BLaER1 treated with 17β-estradiol and CSF1 and Interleukin-3, amounts not matched to agents 10 nM and 100 nM (cell line): ENCODE results near the gene ZNF683.
A peak's percentile ranks its signal among the peaks of the same experiment; 100 is the strongest.
"Not testable (repeated sequence)": the region's sequence is repeated elsewhere in the genome, so short reads cannot be mapped to it uniquely, and the experiment has no call there.

Experiments
- H3K27ac ChIP-seq, 11 experiments: shearing (Covaris generic); formaldehyde crosslinking; 2 replicates each; pipeline ENCODE4 v1.8.1; 2022
- H3K27me3 ChIP-seq, 11 experiments: shearing (Covaris generic); formaldehyde crosslinking; 2 replicates each; pipeline ENCODE4 v1.8.1; 2022
- H3K36me3 ChIP-seq, 11 experiments: shearing (Covaris generic); formaldehyde crosslinking; 2 replicates each; pipeline ENCODE4 v1.8.1; 2022
- H3K4me1 ChIP-seq, 10 experiments: shearing (Covaris generic); formaldehyde crosslinking; 2 replicates each; pipeline ENCODE4 v1.8.1; 2022
- H3K4me2 ChIP-seq, 11 experiments: shearing (Covaris generic); formaldehyde crosslinking; 2 replicates each; pipeline ENCODE4 v1.8.1; 2022
- H3K4me3 ChIP-seq, 10 experiments: shearing (Covaris generic); formaldehyde crosslinking; 2 replicates each; pipeline ENCODE4 v1.8.1; 2022
- H3K9ac ChIP-seq, 11 experiments: shearing (Covaris generic); formaldehyde crosslinking; 2 replicates each; pipeline ENCODE4 v1.8.1; 2022
- H3K9me3 ChIP-seq, 11 experiments: shearing (Covaris generic); formaldehyde crosslinking; replicated peaks in 1 of 11; 2 replicates each; pipeline ENCODE4 v1.8.1; 2022
- H4K20me1 ChIP-seq, 11 experiments: shearing (Covaris generic); formaldehyde crosslinking; 2 replicates each; pipeline ENCODE4 v1.8.1; 2022
- Cebpa-rat ChIP-seq, 11 experiments: shearing (Covaris generic); IDR thresholded peaks; 2 replicates each; pipeline ENCODE4 v1.8.1; 2022

ZNF683 gene

DNA sequence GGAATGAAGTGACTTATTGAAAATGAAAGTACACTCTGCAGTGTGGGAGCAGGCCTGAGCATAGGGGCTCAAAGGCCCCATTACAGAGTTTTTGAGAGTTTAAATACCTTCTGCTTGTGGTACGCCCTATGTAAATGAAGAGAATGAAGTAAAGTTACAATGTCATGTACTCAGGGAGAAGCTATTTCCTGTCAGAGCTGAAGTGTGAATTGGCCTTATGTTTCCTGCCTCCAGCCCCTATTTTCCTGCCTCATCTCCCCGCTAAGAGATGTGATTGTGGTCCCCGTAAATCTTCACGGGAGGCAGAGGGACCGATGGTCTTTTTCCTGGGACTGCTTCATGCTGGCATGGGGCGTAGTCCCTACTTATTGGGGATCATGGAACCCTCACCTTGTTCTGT lies 2.5 kb upstream of the ZNF683 start:
- Histone ChIP-seq H3K9me3 (peaks cover 0 to 8% (median 0%) of the 10 kb centered on the region in 11 experiments; a peak in 5 of 22 replicates), H3K4me3 (no peak overlapping the region), H3K9ac (peak overlapping the region in 2 of 11 experiments; percentile 1 to 10; a peak in 1 of 22 replicates), H3K27ac (peak overlapping the region in 5 of 11 experiments; percentile 7 to 47 (median 39); a peak in 7 of 22 replicates), H3K4me1 (peaks cover 39 to 100% (median 73%) of the 10 kb centered on the region in 10 experiments), H3K27me3 (no peaks in the 10 kb centered on the region), H3K36me3 (no peaks in the 10 kb centered on the region), H3K4me2 (peak overlapping the region; percentile 12 to 82 (median 47); a peak in 19 of 22 replicates), H4K20me1 (no peaks in the 10 kb centered on the region)
- no peak for TF ChIP-seq Cebpa-rat (IDR thresholded peaks at IDR 0.05)

DNA sequence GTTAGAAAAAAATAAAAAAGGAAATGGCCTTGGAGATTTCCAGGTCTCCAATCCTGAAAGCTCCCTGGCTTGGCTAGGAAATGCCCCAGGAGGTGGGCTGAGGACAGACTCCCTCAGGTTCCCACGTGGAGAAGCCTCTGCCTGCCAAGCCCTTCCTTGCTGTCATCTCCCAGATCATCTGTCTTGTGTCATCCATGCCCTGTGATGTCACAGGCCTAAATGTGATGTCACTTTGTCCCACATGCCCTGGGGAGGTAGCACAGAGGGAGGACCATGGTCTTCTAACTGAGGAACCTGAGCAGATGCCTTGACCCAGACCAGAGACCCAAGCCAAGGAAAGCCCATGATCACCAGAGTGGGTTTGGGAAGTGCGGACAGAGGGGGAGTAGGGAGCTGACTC lies 1.8 kb upstream of the ZNF683 start:
- not testable (repeated sequence) for H3K36me3 ChIP-seq, H3K4me3 ChIP-seq, H4K20me1 ChIP-seq, H3K27me3 ChIP-seq, H3K9me3 ChIP-seq, H3K9ac ChIP-seq
- Histone ChIP-seq H3K4me2 (peak overlapping the region in 10 of 11 experiments; percentile 12 to 82 (median 54); a peak in 16 of 22 replicates), H3K27ac (peak overlapping the region in 6 of 11 experiments; percentile 14 to 48 (median 24); a peak in 7 of 22 replicates), H3K4me1 (peaks cover 41 to 98% (median 77%) of the 10 kb centered on the region in 10 experiments)

DNA sequence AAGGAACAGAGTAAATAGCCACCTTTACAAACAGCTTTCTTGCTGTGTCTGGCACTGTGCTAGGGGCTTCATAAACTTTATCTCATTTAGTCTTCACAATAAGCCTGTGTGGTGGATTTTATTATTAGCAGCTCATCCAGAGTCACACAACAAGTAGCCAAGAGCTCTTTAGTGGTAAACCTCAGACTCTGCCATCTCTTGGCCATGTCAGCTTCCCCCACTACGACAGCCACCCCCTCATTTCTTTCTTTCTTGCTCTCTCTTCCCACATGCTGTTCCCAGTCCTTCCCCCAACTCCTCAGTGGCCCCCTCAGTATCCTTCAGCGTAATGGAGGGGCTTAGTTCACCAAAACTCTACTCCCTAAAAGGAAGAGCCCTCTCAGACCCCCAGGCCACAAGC lies 1.2 kb upstream of the ZNF683 start:
- H4K20me1 ChIP-seq, result no peaks in the 10 kb centered on the region
- no peak for TF ChIP-seq Cebpa-rat (IDR thresholded peaks at IDR 0.05)
- H3K27ac ChIP-seq, result peak overlapping the region in 6 of 11 experiments; percentile 14 to 48 (median 20); a peak in 9 of 22 replicates
- no peaks in the 10 kb centered on the region for H3K36me3 ChIP-seq
- peaks cover 41 to 92% (median 73%) of the 10 kb centered on the region in 10 experiments for H3K4me1 ChIP-seq
- H3K9me3 ChIP-seq, result peaks cover 0 to 8% (median 0%) of the 10 kb centered on the region in 11 experiments; a peak in 5 of 22 replicates
- H3K27me3 ChIP-seq, result no peaks in the 10 kb centered on the region
- peak overlapping the region in 10 of 11 experiments; percentile 36 to 82 (median 54); a peak in 19 of 22 replicates for H3K4me2 ChIP-seq
- H3K9ac ChIP-seq, result no peak overlapping the region
- no peak overlapping the region for H3K4me3 ChIP-seq

DNA sequence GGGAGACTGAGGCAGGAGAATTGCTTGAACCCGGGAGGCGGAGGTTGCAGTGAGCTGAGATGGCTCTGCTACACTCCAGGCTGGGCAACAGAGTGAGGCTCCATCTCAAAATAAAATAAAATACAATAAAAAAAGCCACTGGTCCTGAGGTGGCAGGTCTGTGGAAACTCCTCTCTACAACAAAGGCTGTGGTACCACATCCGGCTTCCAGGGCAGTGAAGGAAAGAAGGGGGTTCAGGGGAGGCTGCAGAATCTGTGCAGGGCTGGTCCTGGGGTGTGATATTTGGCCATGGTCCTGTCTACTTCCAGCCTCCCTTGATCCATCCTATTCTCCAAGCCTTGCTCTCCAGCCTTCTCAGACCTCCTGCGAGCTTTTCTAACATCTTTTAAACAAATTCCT lies 731 bp upstream of the ZNF683 start:
- H3K4me2 ChIP-seq, result peak overlapping the region; percentile 20 to 82 (median 47); a peak in 21 of 22 replicates
- no peaks in the 10 kb centered on the region for H3K27me3 ChIP-seq
- H3K36me3 ChIP-seq, result no peaks in the 10 kb centered on the region
- H3K27ac ChIP-seq, result peak overlapping the region in 4 of 11 experiments; percentile 14 to 48 (median 24); a peak in 6 of 22 replicates
- H3K4me3 ChIP-seq, result no peak overlapping the region
- H3K4me1 ChIP-seq, result peaks cover 36 to 87% (median 68%) of the 10 kb centered on the region in 10 experiments
- H4K20me1 ChIP-seq, result no peaks in the 10 kb centered on the region
- H3K9me3 ChIP-seq, result peaks cover 0 to 8% (median 0%) of the 10 kb centered on the region in 11 experiments; a peak in 5 of 22 replicates
- no peak for TF ChIP-seq Cebpa-rat (IDR thresholded peaks at IDR 0.05)
- no peak overlapping the region for H3K9ac ChIP-seq

DNA sequence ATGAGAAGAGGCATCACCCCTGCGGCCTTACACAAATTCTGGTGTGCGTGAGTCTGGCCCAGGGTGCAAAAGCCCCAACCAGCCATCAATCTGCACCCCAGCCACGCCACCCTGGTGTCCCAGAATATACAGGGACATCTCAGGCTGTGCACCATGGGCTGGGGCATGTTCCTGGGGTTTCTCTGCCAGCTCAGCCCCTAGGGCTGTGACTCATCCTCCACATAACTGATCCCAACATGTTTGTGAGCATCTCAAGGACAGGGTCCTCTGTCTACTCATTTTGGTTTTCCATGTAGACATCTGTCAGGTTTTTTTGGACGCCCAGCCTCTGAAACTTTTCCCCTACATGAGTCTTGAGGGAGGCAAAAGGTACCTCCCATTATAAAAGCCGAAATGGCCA lies 511 bp downstream of the ZNF683 start:
- H3K36me3 ChIP-seq, result no peaks in the 10 kb centered on the region
- H3K4me1 ChIP-seq, result peaks cover 26 to 75% (median 55%) of the 10 kb centered on the region in 10 experiments
- no peaks in the 10 kb centered on the region for H4K20me1 ChIP-seq
- H3K4me2 ChIP-seq, result peak overlapping the region in 7 of 11 experiments; percentile 36 to 82 (median 62); a peak in 13 of 22 replicates
- H3K9me3 ChIP-seq, result peaks cover 0 to 8% (median 0%) of the 10 kb centered on the region in 11 experiments; a peak in 5 of 22 replicates
- H3K9ac ChIP-seq, result peak overlapping the region in 1 of 11 experiments; percentile 15; a peak in 2 of 22 replicates
- no peaks in the 10 kb centered on the region for H3K27me3 ChIP-seq
- TF ChIP-seq Cebpa-rat (IDR thresholded peaks at IDR 0.05), result no peak
- no peak overlapping the region for H3K4me3 ChIP-seq
- H3K27ac ChIP-seq, result no peak overlapping the region

DNA sequence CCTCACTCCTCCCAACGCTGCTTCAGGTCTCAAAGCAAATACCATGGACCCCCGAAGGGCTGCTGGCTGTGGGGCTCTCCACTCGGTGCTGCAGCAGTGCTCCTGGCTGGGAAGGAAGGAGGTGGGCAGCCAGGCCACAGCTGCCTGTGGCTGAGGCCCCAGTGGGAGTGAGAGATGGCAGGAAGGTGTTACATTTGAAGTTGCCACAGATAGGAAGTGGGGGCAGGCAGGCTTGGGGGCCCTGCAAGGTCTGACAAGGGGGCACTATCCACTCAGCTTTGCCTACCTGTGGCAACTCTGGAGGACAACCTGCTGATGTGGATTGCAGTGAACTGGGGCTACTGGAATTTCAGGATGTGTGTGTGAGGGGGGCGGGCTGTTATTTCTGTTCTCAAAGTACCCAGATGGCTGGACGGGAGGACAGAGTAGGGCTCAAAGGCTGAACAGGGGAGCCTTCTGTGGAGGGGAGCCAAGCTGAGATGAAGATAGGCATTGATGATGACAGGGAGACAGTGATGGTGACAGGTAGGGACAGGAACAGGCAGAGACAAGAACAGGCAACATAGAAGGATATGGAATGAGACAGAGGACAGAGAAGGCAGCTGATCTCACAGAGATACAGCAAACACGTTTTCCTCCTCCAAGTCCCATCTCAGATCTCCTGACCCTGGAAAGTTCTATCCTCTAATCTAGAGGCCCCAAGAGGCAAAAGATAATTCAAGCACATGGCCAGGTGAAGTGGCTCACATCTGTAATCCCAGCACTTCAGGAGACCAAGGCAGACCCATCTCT lies 1.8 kb downstream of the ZNF683 start:
- Histone ChIP-seq H3K36me3 (no peaks in the 10 kb centered on the region), H3K9me3 (peaks cover 0 to 8% (median 0%) of the 10 kb centered on the region in 11 experiments; a peak in 5 of 22 replicates), H4K20me1 (no peaks in the 10 kb centered on the region), H3K27me3 (no peaks in the 10 kb centered on the region), H3K4me2 (peak overlapping the region; percentile 35 to 85 (median 77); a peak in 21 of 22 replicates), H3K27ac (peak overlapping the region in 7 of 11 experiments; percentile 13 to 63 (median 36); a peak in 11 of 22 replicates), H3K9ac (peak overlapping the region in 8 of 11 experiments; percentile 16 to 60 (median 40); a peak in 11 of 22 replicates), H3K4me1 (peaks cover 26 to 62% (median 53%) of the 10 kb centered on the region in 10 experiments), H3K4me3 (no peak overlapping the region)
- no peak; a peak in 1 of 22 replicates for TF ChIP-seq Cebpa-rat (IDR thresholded peaks at IDR 0.05)

DNA sequence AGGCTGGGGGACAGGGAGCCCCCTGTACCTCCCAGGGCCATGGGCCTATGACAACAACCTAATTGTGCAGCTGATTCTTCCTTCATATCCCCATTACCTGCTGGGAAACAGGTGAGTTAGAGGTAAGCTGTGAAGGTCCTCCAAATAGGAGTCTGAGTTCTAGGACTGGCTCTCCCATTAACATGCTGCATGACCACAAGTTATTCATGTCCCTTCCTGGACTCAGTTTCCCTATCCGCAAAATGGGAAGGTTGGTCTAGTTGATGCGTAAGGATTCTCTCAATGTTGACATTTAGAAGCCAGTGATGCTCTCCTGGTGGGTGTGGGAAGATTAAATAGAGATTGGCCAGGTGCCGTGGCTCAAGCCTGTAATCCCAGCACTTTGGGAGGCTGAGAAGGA lies 4.1 kb downstream of the ZNF683 start:
- no peaks in the 10 kb centered on the region for H4K20me1 ChIP-seq
- H3K27me3 ChIP-seq, result no peaks in the 10 kb centered on the region; a peak in 1 of 22 replicates
- no peak overlapping the region for H3K27ac ChIP-seq
- H3K9ac ChIP-seq, result no peak overlapping the region
- no peak overlapping the region for H3K4me2 ChIP-seq
- H3K4me1 ChIP-seq, result peaks cover 22 to 45% (median 32%) of the 10 kb centered on the region in 10 experiments
- no peak for TF ChIP-seq Cebpa-rat (IDR thresholded peaks at IDR 0.05)
- peaks cover 0 to 8% (median 0%) of the 10 kb centered on the region in 11 experiments; a peak in 5 of 22 replicates for H3K9me3 ChIP-seq
- H3K4me3 ChIP-seq, result no peak overlapping the region
- H3K36me3 ChIP-seq, result no peaks in the 10 kb centered on the region

DNA sequence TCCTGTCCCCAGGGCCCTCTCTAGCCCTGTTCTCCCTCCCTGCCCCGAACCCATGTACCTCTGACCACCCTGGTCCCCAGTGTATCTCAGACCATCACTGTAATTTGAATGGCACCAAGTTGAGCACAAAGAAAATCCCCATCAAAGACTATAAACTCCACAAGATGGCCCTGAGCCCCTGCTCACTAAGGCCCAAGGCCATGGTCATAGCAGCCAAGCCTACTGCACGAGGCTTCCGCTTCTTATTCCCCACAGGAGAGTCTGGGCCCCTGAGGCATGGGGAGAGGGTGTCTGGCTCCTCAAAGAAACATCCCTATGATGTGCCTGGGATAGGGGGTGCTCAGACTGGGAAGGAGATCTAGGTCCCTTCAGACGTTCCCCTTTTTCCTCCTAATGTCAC lies 4.5 kb downstream of the ZNF683 start:
- TF ChIP-seq Cebpa-rat (IDR thresholded peaks at IDR 0.05), result no peak
- Histone ChIP-seq H3K27ac (no peak overlapping the region), H3K4me1 (peaks cover 17 to 44% (median 28%) of the 10 kb centered on the region in 10 experiments), H3K4me2 (no peak overlapping the region), H3K9ac (no peak overlapping the region), H4K20me1 (no peaks in the 10 kb centered on the region), H3K36me3 (no peaks in the 10 kb centered on the region), H3K27me3 (peaks cover 0 to 4% (median 0%) of the 10 kb centered on the region in 11 experiments; a peak in 2 of 22 replicates), H3K9me3 (peaks cover 0 to 8% (median 0%) of the 10 kb centered on the region in 11 experiments; a peak in 5 of 22 replicates), H3K4me3 (no peak overlapping the region)

DNA sequence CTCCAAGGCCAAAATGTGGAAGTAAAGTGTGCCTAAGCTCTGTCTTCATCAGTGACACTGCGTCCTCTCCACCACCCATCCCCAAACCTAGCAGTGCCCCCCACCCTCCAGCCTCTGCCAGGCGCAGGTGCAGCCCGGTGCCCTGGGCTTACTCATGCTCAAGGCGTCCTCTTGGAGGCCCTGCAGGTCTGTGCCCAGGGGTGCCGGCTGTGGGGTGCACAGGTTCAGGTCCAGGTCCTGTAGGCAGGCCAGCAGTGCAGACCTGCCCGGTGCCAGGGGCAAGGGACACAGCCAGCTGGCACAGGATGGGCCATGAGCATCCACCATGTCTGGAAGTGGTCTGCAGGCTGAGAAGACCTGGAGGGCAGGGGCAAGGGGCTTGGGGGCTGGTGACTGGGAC lies 5.1 kb downstream of the ZNF683 start:
- no peak for TF ChIP-seq Cebpa-rat (IDR thresholded peaks at IDR 0.05)
- H3K4me2 ChIP-seq, result no peak overlapping the region
- no peak overlapping the region for H3K27ac ChIP-seq
- H3K4me1 ChIP-seq, result peaks cover 13 to 39% (median 23%) of the 10 kb centered on the region in 10 experiments
- no peak overlapping the region for H3K9ac ChIP-seq
- peaks cover 0 to 10% (median 4%) of the 10 kb centered on the region in 11 experiments; a peak in 15 of 22 replicates for H3K27me3 ChIP-seq
- H3K4me3 ChIP-seq, result no peak overlapping the region
- H4K20me1 ChIP-seq, result no peaks in the 10 kb centered on the region
- peaks cover 0 to 8% (median 0%) of the 10 kb centered on the region in 11 experiments; a peak in 5 of 22 replicates for H3K9me3 ChIP-seq
- no peaks in the 10 kb centered on the region for H3K36me3 ChIP-seq
